SH-SY5Y (cell line): ENCODE results near the gene SHROOM2.

Experiments
- GATA2 ChIP-seq: IDR thresholded peaks from 2 replicates; pipeline ENCODE4 v1.6.1; 2011; ENCODE audit warnings: mild to moderate bottlenecking, low read depth, low read length
- GATA3 ChIP-seq: IDR thresholded peaks from 2 replicates; pipeline ENCODE4 v1.6.1; 2011; ENCODE audit warnings: low read depth, mild to moderate bottlenecking, low read length, moderate library complexity

The SHROOM2 gene

GRCh38 chrX:9767375-9767774, 18.9 kb upstream of the SHROOM2 start:
- TF ChIP-seq GATA3 (no peak), GATA2 (no peak)

DNA sequence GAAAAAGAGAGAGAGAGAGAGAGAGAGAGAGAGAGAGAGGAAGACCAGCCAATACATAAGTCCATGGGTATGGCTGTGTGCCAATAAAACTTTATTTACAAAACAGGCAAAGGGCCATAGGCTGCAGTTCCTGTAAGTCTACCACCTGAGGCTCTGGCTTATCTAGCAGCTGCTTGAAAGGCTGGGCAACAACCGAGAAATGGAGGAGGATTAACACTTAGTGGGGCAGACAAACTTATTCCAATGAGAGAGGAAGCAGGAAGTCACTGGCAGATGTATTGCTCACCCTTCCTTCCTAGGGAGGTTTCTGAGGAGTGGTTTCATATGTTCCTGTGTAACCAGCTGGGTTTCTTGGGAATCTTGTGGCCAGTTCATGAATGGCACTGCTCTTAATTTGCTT, 15.9 kb upstream of the SHROOM2 start:
- TF ChIP-seq GATA3 (no peak), GATA2 (no peak)

- no peak for TF ChIP-seq GATA3
- no peak for TF ChIP-seq GATA2
Observed at GRCh38 chrX:9772943-9773342, 13.3 kb upstream of the SHROOM2 start.

DNA sequence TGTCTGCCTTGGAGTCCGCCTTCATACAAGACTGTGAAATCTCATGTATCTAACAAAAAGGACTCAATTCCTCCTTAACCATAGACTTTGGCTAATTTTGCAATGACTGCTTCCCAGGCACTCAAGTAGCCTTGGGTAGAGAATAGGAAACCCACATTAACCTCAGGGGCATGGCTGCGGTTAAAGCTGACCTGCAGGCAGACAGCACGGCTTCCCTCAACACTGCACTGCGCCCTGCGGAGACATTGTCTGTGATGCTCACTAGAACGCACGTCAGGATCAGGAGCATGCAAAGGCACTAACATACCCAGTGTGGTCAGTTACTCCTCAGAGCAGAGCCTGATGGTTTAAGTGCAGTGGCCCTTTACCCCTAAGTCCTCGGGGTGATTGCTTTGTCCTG, 10.3 kb upstream of the SHROOM2 start:
- TF ChIP-seq GATA2 = no peak
- TF ChIP-seq GATA3 = no peak

DNA sequence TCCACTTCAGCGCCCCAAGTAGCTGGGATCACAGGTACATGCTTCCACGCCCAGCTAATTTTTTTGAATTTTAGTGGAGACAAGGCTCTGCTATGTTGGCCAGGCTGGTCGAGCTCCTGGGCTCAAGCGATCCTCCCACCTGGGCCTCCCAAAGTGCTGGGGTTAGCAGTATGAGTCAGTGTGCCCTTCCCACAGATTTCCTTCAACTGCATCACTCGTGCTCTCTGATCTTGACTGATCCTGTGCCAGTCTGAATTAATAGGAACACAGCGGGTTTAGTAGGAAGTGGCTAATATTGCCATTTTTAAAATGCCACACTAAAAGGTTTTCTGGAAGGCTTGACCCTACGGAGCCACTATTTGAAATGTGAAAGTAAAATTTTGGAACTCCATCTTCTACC, 4.3 kb upstream of the SHROOM2 start:
- TF ChIP-seq GATA3 (no peak), GATA2 (no peak)

- TF ChIP-seq GATA2 (no peak), GATA3 (no peak)
Observed at GRCh38 chrX:9784332-9784731, 1.9 kb upstream of the SHROOM2 start.

GRCh38 chrX:9785254-9785943, 830 bp upstream of the SHROOM2 start:
- TF ChIP-seq GATA3 (no peak), GATA2 (no peak)

GRCh38 chrX:9786798-9787635, 788 bp downstream of the SHROOM2 start:
- no peak for TF ChIP-seq GATA3
- TF ChIP-seq GATA2 = no peak

- TF ChIP-seq GATA2 (no peak), GATA3 (no peak)
Observed at GRCh38 chrX:9788911-9789310, 2.7 kb downstream of the SHROOM2 start.

DNA sequence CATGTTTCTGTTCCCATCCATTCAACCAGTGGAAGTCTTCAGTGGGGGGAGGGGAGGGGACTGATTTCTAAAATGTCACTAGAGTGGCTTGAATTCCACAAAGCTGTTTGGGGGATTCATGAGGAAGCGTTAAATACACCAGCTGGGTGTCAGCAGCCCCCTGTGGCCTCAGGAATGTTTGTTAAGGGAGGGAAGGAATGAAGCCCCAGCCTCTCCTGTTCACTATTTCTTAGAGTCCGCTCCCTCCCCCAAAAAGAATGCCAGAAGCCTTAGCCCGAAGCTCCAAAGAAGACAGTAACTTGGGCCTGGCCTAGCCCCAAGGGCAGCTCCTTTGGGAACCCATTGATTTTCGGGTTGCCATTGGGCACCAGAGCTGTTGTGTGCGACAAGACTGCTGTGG, 3.3 kb downstream of the SHROOM2 start:
- TF ChIP-seq GATA2 (no peak), GATA3 (no peak)

GRCh38 chrX:9790866-9791265, 4.6 kb downstream of the SHROOM2 start:
- no peak for TF ChIP-seq GATA3
- no peak for TF ChIP-seq GATA2

DNA sequence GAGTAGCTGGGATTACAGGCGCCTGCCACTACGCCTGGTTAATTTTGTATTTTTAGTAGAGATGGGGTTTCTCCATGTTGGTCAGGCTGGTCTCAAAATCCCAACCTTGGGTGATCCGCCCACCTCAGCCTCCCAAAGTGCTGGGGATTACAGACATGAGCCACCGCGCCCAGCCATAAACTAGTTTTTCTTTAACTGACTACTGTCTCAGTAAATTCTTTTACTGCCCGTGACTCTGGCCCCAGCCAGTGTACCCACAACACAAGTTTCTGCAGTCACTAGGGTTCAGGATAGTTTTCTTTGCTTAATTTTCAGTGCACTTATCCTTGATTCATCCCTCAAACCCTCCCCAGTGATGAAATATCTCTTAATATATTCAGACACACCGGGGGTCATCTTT, 8.3 kb downstream of the SHROOM2 start:
- TF ChIP-seq GATA3 = no peak
- TF ChIP-seq GATA2 = no peak

DNA sequence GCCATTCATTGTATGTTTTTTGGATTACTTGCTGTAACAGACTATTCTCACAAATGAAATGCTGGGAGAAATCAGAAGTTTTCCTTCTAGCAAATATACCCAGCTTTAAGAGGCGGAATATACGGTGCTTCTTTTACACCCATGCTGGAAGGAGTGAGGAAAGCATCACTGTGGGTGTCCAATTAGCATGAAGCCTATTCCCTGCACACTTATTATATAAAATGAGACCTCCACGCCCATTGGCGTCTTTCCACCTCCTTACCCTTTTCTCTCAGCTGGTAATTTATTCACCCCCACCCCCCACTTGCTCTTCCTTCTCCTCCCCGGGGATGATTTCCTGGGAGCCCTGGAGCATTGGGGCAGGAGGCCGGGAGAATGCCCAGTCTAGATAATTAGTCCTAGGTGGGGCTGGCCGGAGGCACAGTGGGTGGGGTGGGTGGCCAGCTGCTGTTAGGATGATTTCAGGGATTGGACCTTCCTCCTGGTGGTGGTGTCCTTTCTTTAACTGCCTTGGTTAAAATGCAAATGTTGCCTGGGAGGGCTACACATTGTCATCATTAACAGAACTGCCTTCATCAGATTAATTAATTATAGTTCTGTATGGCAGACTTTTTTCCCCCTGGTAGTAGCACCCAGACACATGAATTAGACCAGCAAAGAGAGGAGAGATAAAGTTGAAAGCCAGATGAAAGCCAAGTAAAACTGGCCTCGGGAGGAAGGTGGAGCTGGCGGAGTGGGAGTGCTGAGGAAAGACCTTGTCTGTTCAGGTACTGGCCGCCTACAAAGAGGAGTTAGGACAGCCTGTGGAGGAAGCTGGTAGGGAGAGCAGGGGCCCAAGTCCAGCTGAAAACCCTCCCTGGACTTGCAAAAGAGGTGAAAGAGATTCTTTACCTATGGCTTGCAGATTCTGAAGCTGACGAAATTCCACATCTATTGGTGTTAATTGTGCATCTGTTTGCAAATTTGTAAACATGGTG, 11.4 kb downstream of the SHROOM2 start:
- no peak for TF ChIP-seq GATA2

- no peak for TF ChIP-seq GATA2
- TF ChIP-seq GATA3 = no peak
Observed at GRCh38 chrX:9802737-9803136, 16.5 kb downstream of the SHROOM2 start.

GRCh38 chrX:9804444-9804843, 18.2 kb downstream of the SHROOM2 start:
- TF ChIP-seq GATA2 (no peak), GATA3 (no peak)
